Ishikawa (cell line): Measurements from ENCODE around the gene SCARF2.

ENCODE experiments used
- CEBPB ChIP-seq: IDR thresholded peaks from 2 replicates; pipeline ENCODE4 v1.6.1; 2012
- CREB1 ChIP-seq: IDR thresholded peaks from 2 replicates; pipeline ENCODE4 v1.6.1; 2012; ENCODE audit warnings: low read depth
- EGR1 ChIP-seq: IDR thresholded peaks from 2 replicates; pipeline ENCODE4 v1.6.1; 2012
- EP300 ChIP-seq: IDR thresholded peaks from 2 replicates; pipeline ENCODE4 v1.6.1; 2012; ENCODE audit warnings: borderline replicate concordance
- FOXM1 ChIP-seq: IDR thresholded peaks from 2 replicates; pipeline ENCODE4 v1.6.1; 2012; ENCODE audit warnings: low read depth, borderline replicate concordance
- NFIC ChIP-seq: IDR thresholded peaks from 2 replicates; pipeline ENCODE4 v1.6.1; 2012
- RAD21 ChIP-seq: IDR thresholded peaks from 2 replicates; pipeline ENCODE4 v1.6.1; 2012; ENCODE audit warnings: low read depth
- TAF1 ChIP-seq: IDR thresholded peaks from 2 replicates; pipeline ENCODE4 v1.6.1; 2012; ENCODE audit warnings: low read depth, mild to moderate bottlenecking
- TCF12 ChIP-seq: IDR thresholded peaks from 2 replicates; pipeline ENCODE4 v1.6.1; 2012; ENCODE audit warnings: low read depth
- TEAD4 ChIP-seq: IDR thresholded peaks from 2 replicates; pipeline ENCODE4 v1.6.1; 2012
- YY1 ChIP-seq: IDR thresholded peaks from 2 replicates; pipeline ENCODE4 v1.6.1; 2012; ENCODE audit warnings: low read depth
- ZBTB7A ChIP-seq: IDR thresholded peaks from 2 replicates; pipeline ENCODE4 v1.6.1; 2012; ENCODE audit warnings: low read depth
- TF ChIP-seq, protein P1 (sequence below): IDR thresholded peaks from 2 replicates; pipeline ENCODE4 v1.6.1; 2012
- TF ChIP-seq, protein P2 (sequence below): IDR thresholded peaks from 2 replicates; pipeline ENCODE4 v1.6.1; 2012
- TF ChIP-seq, protein P3 (sequence below): IDR thresholded peaks from 2 replicates; pipeline ENCODE4 v1.6.1; 2012; ENCODE audit warnings: low read depth, mild to moderate bottlenecking

SCARF2 gene

DNA sequence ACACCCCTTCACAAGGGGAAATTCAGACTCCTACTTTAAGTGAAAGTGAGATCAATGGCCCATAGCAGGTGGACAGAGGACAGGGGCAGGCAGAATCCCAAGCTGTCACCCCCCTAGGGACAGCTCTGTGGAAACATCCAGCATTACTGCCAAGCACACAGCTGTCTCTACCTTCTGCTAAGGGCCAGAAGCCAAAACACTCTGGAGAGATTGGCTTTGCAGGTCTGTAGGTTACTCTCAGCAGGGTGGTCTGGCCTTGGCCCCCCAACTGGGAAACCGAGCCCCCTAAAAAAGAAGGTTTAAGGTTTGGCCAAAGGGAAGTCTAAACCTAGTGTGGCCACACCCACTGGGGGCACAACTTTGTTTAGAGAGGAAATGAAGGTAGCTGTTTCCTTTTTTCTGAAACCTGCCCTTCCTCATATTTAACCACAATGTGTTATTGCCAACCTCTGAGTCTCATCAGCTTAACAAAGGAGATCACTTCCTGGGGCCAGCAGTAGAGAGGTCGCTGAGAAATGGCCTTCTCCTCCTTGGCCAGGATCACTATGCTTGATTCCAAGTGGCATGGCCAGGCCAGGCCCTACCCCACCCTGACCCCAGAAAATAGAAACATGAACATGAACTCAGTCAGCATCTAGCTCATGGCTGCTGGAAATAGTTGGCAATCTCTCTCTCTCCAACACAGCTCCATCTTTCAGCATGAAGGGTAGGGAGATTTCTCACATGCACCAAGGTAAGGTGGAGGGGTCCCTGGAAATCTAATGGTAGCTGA is 25.9 kb upstream of the SCARF2 start:
- no peak for TF ChIP-seq TEAD4

DNA sequence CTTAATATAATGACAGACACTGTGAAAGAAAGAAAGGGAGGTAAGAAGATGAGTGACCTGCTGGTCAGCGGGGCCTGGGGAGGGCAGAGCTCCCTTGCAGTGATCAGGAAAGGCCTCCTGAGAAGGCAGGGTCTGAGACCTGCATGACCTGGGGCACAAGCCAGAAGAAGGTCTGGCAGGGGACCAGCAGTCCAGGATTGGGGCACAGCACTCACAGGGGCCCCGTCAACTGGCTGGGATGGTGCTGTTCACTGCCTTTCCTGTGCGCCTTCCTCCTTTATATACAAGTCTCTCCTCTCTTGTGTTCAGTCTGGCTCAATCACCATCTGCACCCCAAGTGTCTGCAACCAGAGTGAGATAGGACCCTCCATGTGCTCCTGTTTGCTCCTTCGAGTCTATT is 22.2 kb upstream of the SCARF2 start:
- TF ChIP-seq FOXM1 (no peak), ZBTB7A (no peak), TEAD4 (no peak), EP300 (no peak), YY1 (no peak), CEBPB (no peak)
- TF ChIP-seq, protein P1, sequence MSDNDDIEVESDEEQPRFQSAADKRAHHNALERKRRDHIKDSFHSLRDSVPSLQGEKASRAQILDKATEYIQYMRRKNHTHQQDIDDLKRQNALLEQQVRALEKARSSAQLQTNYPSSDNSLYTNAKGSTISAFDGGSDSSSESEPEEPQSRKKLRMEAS = no peak
- TF ChIP-seq, protein P2, sequence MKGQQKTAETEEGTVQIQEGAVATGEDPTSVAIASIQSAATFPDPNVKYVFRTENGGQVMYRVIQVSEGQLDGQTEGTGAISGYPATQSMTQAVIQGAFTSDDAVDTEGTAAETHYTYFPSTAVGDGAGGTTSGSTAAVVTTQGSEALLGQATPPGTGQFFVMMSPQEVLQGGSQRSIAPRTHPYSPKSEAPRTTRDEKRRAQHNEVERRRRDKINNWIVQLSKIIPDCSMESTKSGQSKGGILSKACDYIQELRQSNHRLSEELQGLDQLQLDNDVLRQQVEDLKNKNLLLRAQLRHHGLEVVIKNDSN = no peak

DNA sequence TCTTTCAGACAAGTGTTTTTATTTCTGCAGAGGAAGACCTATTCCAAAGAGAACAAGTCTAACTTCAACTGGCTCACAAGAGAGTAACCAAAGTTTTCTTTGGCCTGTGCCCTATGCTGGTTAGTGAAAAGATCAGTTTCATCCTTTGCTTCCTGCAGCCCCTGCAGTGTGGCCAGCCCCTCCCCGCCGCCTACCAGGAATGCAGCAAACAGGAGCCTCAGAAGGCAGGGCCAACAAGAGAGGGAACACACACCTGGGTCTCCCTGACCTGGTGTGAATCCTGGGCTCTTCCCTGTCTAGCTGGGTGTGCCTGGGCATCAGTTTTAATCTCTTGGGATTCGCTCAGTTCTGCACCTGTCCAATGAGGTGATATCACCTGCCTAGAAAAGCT is 21.5 kb upstream of the SCARF2 start:
- TF ChIP-seq, protein P2 = no peak
- TF ChIP-seq TEAD4 = no peak
- no peak for TF ChIP-seq ZBTB7A
- no peak for TF ChIP-seq NFIC
- TF ChIP-seq, protein P1 = no peak
- TF ChIP-seq CREB1 = no peak
- no peak for TF ChIP-seq CEBPB
- no peak for TF ChIP-seq EGR1
- TF ChIP-seq EP300 = no peak
- TF ChIP-seq TCF12 = no peak
- no peak for TF ChIP-seq RAD21
- TF ChIP-seq, protein P3, sequence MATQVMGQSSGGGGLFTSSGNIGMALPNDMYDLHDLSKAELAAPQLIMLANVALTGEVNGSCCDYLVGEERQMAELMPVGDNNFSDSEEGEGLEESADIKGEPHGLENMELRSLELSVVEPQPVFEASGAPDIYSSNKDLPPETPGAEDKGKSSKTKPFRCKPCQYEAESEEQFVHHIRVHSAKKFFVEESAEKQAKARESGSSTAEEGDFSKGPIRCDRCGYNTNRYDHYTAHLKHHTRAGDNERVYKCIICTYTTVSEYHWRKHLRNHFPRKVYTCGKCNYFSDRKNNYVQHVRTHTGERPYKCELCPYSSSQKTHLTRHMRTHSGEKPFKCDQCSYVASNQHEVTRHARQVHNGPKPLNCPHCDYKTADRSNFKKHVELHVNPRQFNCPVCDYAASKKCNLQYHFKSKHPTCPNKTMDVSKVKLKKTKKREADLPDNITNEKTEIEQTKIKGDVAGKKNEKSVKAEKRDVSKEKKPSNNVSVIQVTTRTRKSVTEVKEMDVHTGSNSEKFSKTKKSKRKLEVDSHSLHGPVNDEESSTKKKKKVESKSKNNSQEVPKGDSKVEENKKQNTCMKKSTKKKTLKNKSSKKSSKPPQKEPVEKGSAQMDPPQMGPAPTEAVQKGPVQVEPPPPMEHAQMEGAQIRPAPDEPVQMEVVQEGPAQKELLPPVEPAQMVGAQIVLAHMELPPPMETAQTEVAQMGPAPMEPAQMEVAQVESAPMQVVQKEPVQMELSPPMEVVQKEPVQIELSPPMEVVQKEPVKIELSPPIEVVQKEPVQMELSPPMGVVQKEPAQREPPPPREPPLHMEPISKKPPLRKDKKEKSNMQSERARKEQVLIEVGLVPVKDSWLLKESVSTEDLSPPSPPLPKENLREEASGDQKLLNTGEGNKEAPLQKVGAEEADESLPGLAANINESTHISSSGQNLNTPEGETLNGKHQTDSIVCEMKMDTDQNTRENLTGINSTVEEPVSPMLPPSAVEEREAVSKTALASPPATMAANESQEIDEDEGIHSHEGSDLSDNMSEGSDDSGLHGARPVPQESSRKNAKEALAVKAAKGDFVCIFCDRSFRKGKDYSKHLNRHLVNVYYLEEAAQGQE = no peak
- TF ChIP-seq YY1 = no peak
- no peak for TF ChIP-seq FOXM1
- TF ChIP-seq TAF1 = no peak

DNA sequence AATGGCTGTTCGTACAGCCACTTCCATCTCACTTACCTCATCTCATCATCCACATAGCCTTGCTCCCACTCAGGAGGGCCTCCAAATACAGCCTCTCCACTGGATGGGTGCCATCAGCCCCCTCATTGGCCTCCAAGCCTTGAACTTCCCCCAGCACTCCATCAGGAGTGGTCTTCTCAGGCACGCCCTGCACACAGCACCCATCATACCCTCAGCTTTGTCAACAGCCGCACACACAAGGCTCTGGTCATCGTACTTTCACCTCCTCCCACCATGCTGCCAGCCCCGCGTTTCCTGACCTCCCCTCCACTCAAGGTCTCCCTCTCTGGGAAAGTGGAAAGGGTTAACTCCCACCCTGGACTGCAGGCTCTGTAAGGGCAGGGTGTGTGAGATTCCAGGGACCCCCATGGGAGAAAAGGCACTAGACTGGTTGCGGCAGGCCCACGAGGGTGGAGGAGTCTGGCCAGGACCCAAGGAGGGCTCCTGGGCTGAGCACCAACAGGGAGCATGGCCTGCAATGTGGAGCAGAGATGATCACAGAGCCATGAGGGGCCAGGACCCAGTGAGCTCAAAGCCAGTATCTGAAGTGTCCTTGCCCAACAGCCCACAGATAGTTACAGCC is 21.0 kb upstream of the SCARF2 start:
- TF ChIP-seq FOXM1 (no peak), TEAD4 (no peak), RAD21 (no peak)

DNA sequence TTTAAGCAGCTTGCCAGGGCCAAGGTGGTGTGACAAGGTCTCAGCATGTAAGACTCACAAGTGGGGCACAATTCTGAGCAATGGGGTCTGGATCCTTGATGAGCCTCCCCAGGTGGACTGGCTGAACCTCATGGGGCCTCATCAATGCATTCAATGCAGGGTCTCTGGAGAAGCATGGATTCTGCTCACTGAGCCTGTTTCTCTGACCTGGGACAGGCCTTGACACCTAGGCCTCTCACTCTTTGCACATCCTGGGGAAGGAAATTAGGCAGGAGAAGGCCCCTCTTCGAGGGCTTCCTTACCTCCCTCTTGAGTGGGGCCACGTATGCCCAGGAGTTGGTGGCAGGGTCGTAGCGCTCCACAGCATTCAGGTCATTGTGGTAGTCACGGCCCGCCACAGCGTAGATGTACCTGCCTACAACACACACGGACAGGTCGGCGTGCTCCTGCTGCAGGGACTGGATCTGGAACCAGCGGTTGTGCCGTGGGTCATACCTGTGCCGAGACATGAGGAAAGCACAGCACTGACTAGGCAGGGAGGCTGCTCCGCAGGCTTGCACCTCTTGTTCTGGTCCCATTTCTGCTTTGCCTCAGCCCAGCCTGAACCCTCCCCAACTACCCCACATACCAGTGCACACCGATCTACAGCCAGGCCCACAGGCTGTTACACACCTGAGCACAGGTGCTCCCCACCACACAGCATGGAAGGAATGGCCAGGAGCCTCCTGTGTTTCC is 20.0 kb upstream of the SCARF2 start:
- TF ChIP-seq YY1 (no peak), TEAD4 (no peak), EP300 (no peak), TCF12 (no peak), RAD21 (no peak), TAF1 (no peak), ZBTB7A (no peak), NFIC (no peak), EGR1 (no peak), CREB1 (no peak), FOXM1 (no peak), CEBPB (no peak)
- TF ChIP-seq, protein P1 = no peak
- TF ChIP-seq, protein P2 = no peak
- TF ChIP-seq, protein P3 = no peak
